H1 (cell line): ENCODE data around the gene ZBTB44. TPM values are rescaled to one million over a fixed set of nuclear protein-coding genes. Genes with fewer than 3 reads are reported as not detected.

Experiments used
- CTCF ChIA-PET: fragments of 300-600 bp; sonication (Branson Sonifier 250); formaldehyde crosslinking; loops from one replicate; lab custom pipeline; 2021; ENCODE audit not compliant: partially characterized antibody; lab: Charles Lee
- POLR2A ChIA-PET: fragments of 300-600 bp; sonication (Branson Sonifier 250); formaldehyde crosslinking; loops from one replicate; lab custom pipeline; 2021; ENCODE audit warnings: inconsistent platforms; ENCODE audit not compliant: partially characterized antibody; lab: Charles Lee
- DNase-seq, 2 experiments: peaks; one replicate each; pipeline versions ENCODE4 v3.0.0 to v3.0.0-alpha.2; 2010 to 2022; ENCODE audit warnings: low spot score in 2 of 2, low read depth in 1 of 2, mixed read lengths in 1 of 2
- FAIRE-seq: peaks from 2 replicates; lab custom pipeline; 2011; peaks lifted over from hg19 to GRCh38; lab: Jason Lieb, UNC
- H2AFZ ChIP-seq: 2 replicates; pipeline ENCODE4 v1.8.1; 2012; ENCODE audit warnings: low read length, inconsistent platforms
- H2AK5ac ChIP-seq: 2 replicates; pipeline ENCODE4 v1.6.1; 2013; ENCODE audit warnings: low read depth, low read length
- H2BK120ac ChIP-seq: replicated peaks from 2 replicates; pipeline ENCODE3; 2013; ENCODE audit warnings: low read depth, low read length, inconsistent platforms
- H2BK12ac ChIP-seq: 2 replicates; pipeline ENCODE4 v1.6.1; 2013; ENCODE audit warnings: low read depth, low read length
- H2BK15ac ChIP-seq: 2 replicates; pipeline ENCODE4 v1.6.1; 2013; ENCODE audit warnings: low read length
- H2BK20ac ChIP-seq: 2 replicates; pipeline ENCODE4 v1.6.1; 2013; ENCODE audit warnings: low read length
- H2BK5ac ChIP-seq: 2 replicates; pipeline ENCODE4 v1.6.1; 2013; ENCODE audit warnings: low read depth, low read length
- H3K14ac ChIP-seq: 2 replicates; pipeline ENCODE4 v1.6.1; 2013; ENCODE audit warnings: inconsistent platforms; ENCODE audit not compliant: insufficient read length
- H3K18ac ChIP-seq: 2 replicates; pipeline ENCODE4 v1.6.1; 2013; ENCODE audit warnings: low read length; ENCODE audit errors: extremely low read depth
- H3K23ac ChIP-seq: 2 replicates; pipeline ENCODE4 v1.6.1; 2013; ENCODE audit warnings: inconsistent platforms; ENCODE audit not compliant: insufficient read length
- H3K23me2 ChIP-seq: 2 replicates; pipeline ENCODE4 v1.6.1; 2013; ENCODE audit warnings: low read depth, low read length
- H3K27ac ChIP-seq: 2 replicates; pipeline ENCODE4 v1.6.1; 2011; ENCODE audit warnings: low read depth, low read length, inconsistent platforms
- H3K27me3 ChIP-seq, 4 experiments: replicated peaks in 1 of 4; 1 replicate in 1 of 4; 2 replicates in 3 of 4; pipeline versions ENCODE4 v1.6.1 to v1.8.1; 2011 to 2013; ENCODE audit warnings: low read length in 3 of 4, mild to moderate bottlenecking in 3 of 4, inconsistent platforms in 2 of 4, mixed read lengths in 2 of 4, moderate library complexity in 1 of 4; ENCODE audit not compliant: control insufficient read depth in 3 of 4, insufficient read depth in 3 of 4; ENCODE audit errors: extremely low read depth in 1 of 4
- H3K36me3 ChIP-seq, 4 experiments: 2 replicates each; pipeline versions ENCODE4 v1.6.1 to v1.8.1; 2011 to 2013; ENCODE audit warnings: mild to moderate bottlenecking in 4 of 4, low read length in 3 of 4, moderate library complexity in 2 of 4, control low read depth in 1 of 4, inconsistent platforms in 1 of 4; ENCODE audit not compliant: insufficient read depth in 4 of 4, control insufficient read depth in 2 of 4
- H3K4ac ChIP-seq: replicated peaks from 2 replicates; pipeline ENCODE3; 2013; ENCODE audit warnings: low read length, low read depth, mixed read lengths, inconsistent platforms; ENCODE audit not compliant: insufficient read length
- H3K4me1 ChIP-seq, 4 experiments: replicated peaks in 1 of 4; 1 replicate in 1 of 4; 2 replicates in 3 of 4; pipeline versions ENCODE4 v1.6.1 to v1.8.1; 2011 to 2013; ENCODE audit warnings: low read length in 3 of 4, inconsistent platforms in 2 of 4, mixed read lengths in 1 of 4; ENCODE audit not compliant: insufficient read depth in 4 of 4, control insufficient read depth in 3 of 4
- H3K4me2 ChIP-seq, 2 experiments: 2 replicates each; pipeline versions ENCODE4 v1.6.1 to v1.8.1; 2011 to 2013; ENCODE audit warnings: low read depth in 2 of 2, low read length in 2 of 2, control low read depth in 1 of 2, inconsistent platforms in 1 of 2, mild to moderate bottlenecking in 1 of 2; ENCODE audit not compliant: insufficient read depth in 1 of 2
- H3K4me3 ChIP-seq, 4 experiments: fragments of 200-600, 300-600 bp in 1 of 4; sonication (generic), shearing (Covaris generic), sonication (Bioruptor Twin) in 1 of 4; 2 replicates each; pipeline versions ENCODE4 v1.5.1 to v1.8.1; 2011 to 2016; ENCODE audit warnings: low read length in 4 of 4, low read depth in 3 of 4, control low read depth in 2 of 4, inconsistent platforms in 2 of 4, mild to moderate bottlenecking in 2 of 4, mixed read lengths in 1 of 4, moderate library complexity in 1 of 4; ENCODE audit not compliant: insufficient read depth in 2 of 4; ENCODE audit errors: extremely low read depth in 1 of 4
- H3K56ac ChIP-seq: replicated peaks from 2 replicates; pipeline ENCODE3; 2013; ENCODE audit warnings: low read depth, mild to moderate bottlenecking, mixed read lengths, low read length, inconsistent platforms; ENCODE audit not compliant: insufficient read length
- H3K79me1 ChIP-seq: 2 replicates; pipeline ENCODE4 v1.6.1; 2013; ENCODE audit warnings: low read depth, low read length, control low read depth
- H3K79me2 ChIP-seq, 2 experiments: 2 replicates each; pipeline versions ENCODE4 v1.6.1 to v1.8.1; 2012 to 2013; ENCODE audit warnings: low read length in 2 of 2, mild to moderate bottlenecking in 2 of 2, inconsistent platforms in 1 of 2; ENCODE audit not compliant: insufficient read depth in 2 of 2, control insufficient read depth in 1 of 2
- H3K9ac ChIP-seq, 4 experiments: replicated peaks in 1 of 4; 1 replicate in 1 of 4; 2 replicates in 3 of 4; pipeline versions ENCODE4 v1.6.1 to v1.8.1; 2011 to 2013; ENCODE audit warnings: low read depth in 3 of 4, low read length in 3 of 4, control low read depth in 2 of 4, mild to moderate bottlenecking in 2 of 4, moderate library complexity in 2 of 4, inconsistent platforms in 1 of 4; ENCODE audit errors: extremely low read depth in 1 of 4
- H3K9me3 ChIP-seq, 2 experiments: 2 replicates each; pipeline versions ENCODE4 v1.6.1 to v1.8.1; 2012 to 2013; ENCODE audit warnings: mild to moderate bottlenecking in 2 of 2, moderate library complexity in 2 of 2, control low read depth in 1 of 2, inconsistent platforms in 1 of 2, low read depth in 1 of 2, low read length in 1 of 2, mixed read lengths in 1 of 2; ENCODE audit not compliant: insufficient read depth in 2 of 2
- H4K20me1 ChIP-seq, 2 experiments: replicated peaks in 1 of 2; 2 replicates each; pipeline versions ENCODE3 to v1.8.1; 2011 to 2013; ENCODE audit warnings: inconsistent platforms in 2 of 2, low read length in 2 of 2, mild to moderate bottlenecking in 1 of 2; ENCODE audit not compliant: insufficient read depth in 2 of 2, control insufficient read depth in 1 of 2
- H4K5ac ChIP-seq: 2 replicates; pipeline ENCODE4 v1.6.1; 2013; ENCODE audit warnings: low read length, low read depth, mixed read lengths, inconsistent platforms; ENCODE audit not compliant: insufficient read length
- H4K8ac ChIP-seq: 2 replicates; pipeline ENCODE4 v1.8.0; 2013; ENCODE audit warnings: mild to moderate bottlenecking, moderate library complexity, low read length, inconsistent platforms; ENCODE audit not compliant: insufficient read depth; ENCODE audit errors: extremely low read depth
- H4K91ac ChIP-seq: replicated peaks from 2 replicates; pipeline ENCODE3; 2013; ENCODE audit warnings: low read length, mixed read lengths, inconsistent platforms; ENCODE audit not compliant: insufficient read length
- HDAC6 ChIP-seq: IDR thresholded peaks from one replicate; pipeline ENCODE4 v1.7.1; 2012; ENCODE audit warnings: low read depth, mild to moderate bottlenecking, inconsistent platforms, low read length, moderate library complexity
- NANOG ChIP-seq: IDR thresholded peaks from 2 replicates; pipeline ENCODE4 v1.6.1; 2011; ENCODE audit warnings: low read length, low read depth, mild to moderate bottlenecking, inconsistent platforms; ENCODE audit not compliant: insufficient read depth, poor library complexity, severe bottlenecking
- POLR2A ChIP-seq, 2 experiments: IDR thresholded peaks; 1 replicate in 1 of 2; 2 replicates in 1 of 2; pipeline ENCODE4 v1.6.1; 2011; ENCODE audit warnings: low read depth in 2 of 2, low read length in 2 of 2, mild to moderate bottlenecking in 2 of 2; ENCODE audit errors: control extremely low read depth in 1 of 2
- SIRT6 ChIP-seq: IDR thresholded peaks from one replicate; pipeline ENCODE4 v1.7.1; 2012; ENCODE audit warnings: low read length, inconsistent platforms
- WGBS, 2 experiments: shearing (Covaris generic) in 1 of 2; methylation state at CpG; one replicate each; pipeline versions ENCODE4 v1.1.6 to v1.1.7; 2013 to 2015; ENCODE audit warnings: low lambda C conversion rate in 2 of 2, mixed read lengths in 2 of 2, inconsistent platforms in 1 of 2, low coverage in 1 of 2, missing lambda C conversion rate in 1 of 2; ENCODE audit not compliant: insufficient replicate concordance in 2 of 2, insufficient coverage in 1 of 2, insufficient read length in 1 of 2; ENCODE audit errors: extremely low coverage in 1 of 2, missing lambda C conversion rate in 1 of 2; 5-methylcytosine and 5-hydroxymethylcytosine counted together
- polyA plus RNA-seq, 7 experiments: library from polyadenylated mRNA; depleted of rRNA in 3 of 7; stranded (reverse) in 5 of 7; unstranded in 2 of 7; fragments of >200 nt in 5 of 7; fragments of 200-250 nt in 2 of 7; gene quantifications; 1 replicate in 5 of 7; 2 replicates in 1 of 7; 4 replicates in 1 of 7; pipeline versions ENCODE4 v1.2.1 to v1.2.3, GENCODE V29; 2011 to 2013; ENCODE audit warnings: missing spikeins in 2 of 7, mixed read lengths in 2 of 7
- total RNA-seq: library from RNA; stranded (reverse); fragmentation: NEBNext Ultra II Directional; extraction: Animal tissue kit (Norgen Biotek cat#: 25700); gene quantifications from 2 replicates; pipeline ENCODE4 v1.2.1, GENCODE V29; 2021

ZBTB44 gene
- total and polyA plus RNA-seq, 2 of the 8 experiments (the other 6 are each of a cell fraction or from before 2014, with no cell fraction given), result 37.2 to 158 TPM

GRCh38 chr11:130216591-130217132 lies 98.1 kb downstream of the ZBTB44 start:
- peak overlapping the region; percentile 86; the same call in 1 of the 2 replicates for H2BK12ac ChIP-seq
- CTCF ChIA-PET, result interaction anchor here (0.7 to 3.1 kb wide), 11 partner anchors 9 to 612 kb away, joined by 3 to 18 read pairs (median 4); partner anchors contain the start of gene ADAMTS8

More at GRCh38 chr11:130216591-130217132, 98.1 kb downstream of the ZBTB44 start:
- Histone ChIP-seq H3K18ac (peak overlapping the region; percentile 34; the same call in 1 of the 2 replicates), H3K79me1 (no peaks in the 10 kb centered on the region)
- TF ChIP-seq POLR2A (IDR thresholded peaks at IDR 0.05; ENCODE audit: control extremely low read depth in 1 of 2, low read depth in 2 of 2, low read length in 2 of 2), result no peak
- no peak for TF ChIP-seq HDAC6
- TF ChIP-seq NANOG, result no peak
- no peak for TF ChIP-seq SIRT6
- TF ChIP-seq, all 59 proteins: peak for 0
- Histone ChIP-seq H3K9me3 (no peaks in the 10 kb centered on the region; a peak in 1 of 4 replicates), H4K91ac (no peak overlapping the region), H3K36me3 (no peaks in the 10 kb centered on the region; a peak in 1 of 8 replicates), H3K23ac (no peak overlapping the region), H3K79me2 (no peaks in the 10 kb centered on the region), H2BK5ac (0 out of 2 replicates have a peak overlapping the region, but pooled peaks have one; percentile 9), H3K4me2 (no peak overlapping the region), H3K27me3 (no peaks in the 10 kb centered on the region), H4K8ac (peak overlapping the region; percentile 81), H3K14ac (no peak overlapping the region), H4K5ac (no peak overlapping the region), H4K20me1 (peaks cover 0 to 3% of the 10 kb centered on the region in 2 experiments), H2BK15ac (no peak overlapping the region), H2AFZ (no peak overlapping the region), H3K27ac (no peak overlapping the region), H3K4me1 (peaks cover 0 to 16% (median 12%) of the 10 kb centered on the region in 4 experiments; a peak in 6 of 7 replicates), H3K56ac (no peak overlapping the region), H3K9ac (no peak overlapping the region), H2BK120ac (no peak overlapping the region), H3K4me3 (no peak overlapping the region), H2AK5ac (no peak overlapping the region; the same call in 1 of the 2 replicates), H3K4ac (no peak overlapping the region), H2BK20ac (peak overlapping the region; percentile 75), H3K23me2 (no peaks in the 10 kb centered on the region)
- POLR2A ChIA-PET, result interaction anchor here (0.8 to 1.1 kb wide), 3 partner anchors 155 to 211 kb away, joined by 3 read pairs; partner anchors contain the start of gene ADAMTS8
- FAIRE-seq (no peak), DNase-seq (peak in 1 of 2 experiments; percentile 47)
- WGBS, 2 experiments, result 89% methylated on average over 17 of the region's 17 CpGs; no CpG with 5 or more reads in 1 of the 2 experiments
